ENCODE data around the gene ITPK1.
A peak's percentile ranks its signal among the peaks of the same experiment; 100 is the strongest.

ITPK1 gene

GRCh38 chr14:93103392-93104080, 12.2 kb downstream of the ITPK1 start:
- DNase-seq = peak; percentile 53

DNA sequence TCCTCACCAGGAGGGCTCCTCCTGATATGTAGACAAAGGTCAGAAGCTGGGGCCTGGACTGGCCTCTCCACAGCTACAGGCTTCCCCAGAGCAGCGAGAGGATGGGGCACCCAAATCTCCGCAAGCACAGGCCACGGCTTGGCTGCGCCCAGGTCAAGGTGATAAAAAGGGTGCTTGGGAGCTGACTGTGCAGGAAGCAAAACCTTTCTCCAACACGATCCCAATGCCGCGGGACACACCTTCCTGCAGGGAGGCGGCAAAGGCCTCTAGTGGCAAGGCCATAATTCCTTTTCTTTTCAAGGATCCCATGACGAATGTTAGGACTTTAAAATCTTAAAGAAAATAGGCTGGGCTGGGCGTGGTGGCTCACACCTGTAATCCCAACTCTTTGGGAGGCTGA, 13.6 kb downstream of the ITPK1 start:
- DNase-seq = no peak

GRCh38 chr14:93101181-93101580, 14.5 kb downstream of the ITPK1 start:
- DNase-seq = no peak

DNA sequence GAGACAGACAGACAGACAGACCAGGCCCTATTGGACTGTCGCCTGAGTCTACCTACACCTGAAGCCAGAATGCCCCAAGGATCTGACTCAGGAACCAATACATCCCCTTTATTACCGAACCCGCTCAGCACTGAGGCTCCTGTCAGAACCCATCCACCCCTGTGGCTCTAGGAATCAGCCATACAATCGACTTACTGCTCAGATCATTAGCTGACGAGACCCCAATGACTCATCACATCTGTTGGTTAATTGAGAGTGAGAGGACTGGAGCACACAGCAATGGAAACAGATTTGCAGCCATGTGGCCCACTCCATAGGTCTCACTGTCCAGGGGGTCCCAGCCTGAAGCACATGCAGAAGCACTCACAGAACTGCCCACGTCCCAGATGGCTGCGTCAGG, 15.2 kb downstream of the ITPK1 start:
- DNase-seq = no peak

DNA sequence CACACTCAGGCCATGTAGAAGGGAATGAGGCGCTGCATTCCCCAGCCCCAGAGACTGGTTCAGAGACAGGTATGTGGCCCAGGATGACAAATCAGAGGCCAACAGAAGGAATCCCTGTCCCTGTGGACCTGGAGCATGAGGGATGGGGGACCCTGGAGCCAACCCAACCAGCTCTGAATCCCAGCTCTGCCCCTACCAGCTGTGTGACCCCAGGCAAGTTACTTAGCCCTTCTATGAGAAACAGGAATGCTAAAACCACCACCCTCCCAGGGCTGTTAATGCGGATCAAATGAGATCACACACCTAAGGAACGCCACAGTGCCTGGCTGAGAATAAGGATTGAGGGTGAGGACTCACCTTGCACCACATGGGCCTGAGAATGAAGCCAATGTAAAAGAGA, 15.6 kb downstream of the ITPK1 start:
- no peak for DNase-seq

DNA sequence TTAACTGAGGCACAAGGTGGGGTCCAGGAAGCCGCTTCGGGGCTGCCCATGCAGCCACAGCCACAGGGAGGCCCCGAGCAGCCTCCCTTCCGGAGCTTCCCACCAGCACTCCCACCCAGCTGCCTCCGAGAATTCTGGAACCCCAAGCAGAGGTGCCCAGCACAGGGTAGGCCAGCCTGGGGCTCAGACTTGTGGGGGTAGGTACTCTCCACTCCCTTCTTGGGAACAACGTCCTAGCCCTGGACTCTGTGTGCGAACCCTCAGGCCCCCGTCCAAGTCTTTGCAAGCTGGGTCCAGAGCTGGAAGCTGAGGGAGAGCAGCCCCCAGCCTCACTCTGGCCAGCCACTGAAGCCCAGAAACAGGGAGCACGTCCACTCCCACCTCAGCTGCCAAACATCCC, 16.1 kb downstream of the ITPK1 start:
- DNase-seq = no peak

- no peak for DNase-seq
Observed at GRCh38 chr14:93099196-93099595, 16.5 kb downstream of the ITPK1 start.

DNA sequence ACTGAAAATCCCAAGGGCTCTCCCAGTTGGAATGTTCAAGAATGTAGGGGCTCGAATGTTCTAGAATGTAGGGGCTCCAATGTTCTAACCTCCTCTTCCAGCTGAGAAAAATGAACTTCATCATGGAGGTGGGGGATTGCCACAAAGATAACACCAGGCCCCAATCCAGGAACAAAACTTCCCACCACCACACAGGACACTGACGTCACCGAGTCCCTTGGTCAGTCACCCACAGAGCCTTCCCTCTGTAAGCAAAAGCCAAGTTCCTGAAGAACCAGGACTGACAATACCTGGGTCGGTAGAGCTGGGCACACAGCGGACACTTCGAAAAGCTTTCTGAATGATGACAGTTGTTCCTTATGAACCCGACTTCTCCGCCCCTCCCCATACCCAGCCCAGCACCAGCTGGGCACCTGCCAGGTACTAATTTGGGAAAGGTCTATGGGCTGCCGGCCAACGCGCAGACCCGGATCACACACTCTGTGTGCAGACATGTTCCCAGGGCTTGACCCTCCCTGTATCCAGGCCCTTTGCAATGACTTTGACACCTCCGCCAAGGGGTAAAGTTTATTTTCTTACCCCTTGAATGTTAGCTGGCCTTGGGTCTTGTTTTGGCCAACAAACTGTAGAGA, 18.9 kb downstream of the ITPK1 start:
- DNase-seq = no peak

GRCh38 chr14:93095742-93096510, 19.8 kb downstream of the ITPK1 start:
- no peak for DNase-seq

- no peak for DNase-seq
Observed at GRCh38 chr14:93094121-93094918, 21.4 kb downstream of the ITPK1 start.

- no peak for DNase-seq
Observed at GRCh38 chr14:93092606-93093556, 22.8 kb downstream of the ITPK1 start.

- DNase-seq = no peak
Observed at GRCh38 chr14:93091666-93092065, 24.1 kb downstream of the ITPK1 start.

- no peak for DNase-seq
Observed at GRCh38 chr14:93090826-93091555, 24.7 kb downstream of the ITPK1 start.

DNA sequence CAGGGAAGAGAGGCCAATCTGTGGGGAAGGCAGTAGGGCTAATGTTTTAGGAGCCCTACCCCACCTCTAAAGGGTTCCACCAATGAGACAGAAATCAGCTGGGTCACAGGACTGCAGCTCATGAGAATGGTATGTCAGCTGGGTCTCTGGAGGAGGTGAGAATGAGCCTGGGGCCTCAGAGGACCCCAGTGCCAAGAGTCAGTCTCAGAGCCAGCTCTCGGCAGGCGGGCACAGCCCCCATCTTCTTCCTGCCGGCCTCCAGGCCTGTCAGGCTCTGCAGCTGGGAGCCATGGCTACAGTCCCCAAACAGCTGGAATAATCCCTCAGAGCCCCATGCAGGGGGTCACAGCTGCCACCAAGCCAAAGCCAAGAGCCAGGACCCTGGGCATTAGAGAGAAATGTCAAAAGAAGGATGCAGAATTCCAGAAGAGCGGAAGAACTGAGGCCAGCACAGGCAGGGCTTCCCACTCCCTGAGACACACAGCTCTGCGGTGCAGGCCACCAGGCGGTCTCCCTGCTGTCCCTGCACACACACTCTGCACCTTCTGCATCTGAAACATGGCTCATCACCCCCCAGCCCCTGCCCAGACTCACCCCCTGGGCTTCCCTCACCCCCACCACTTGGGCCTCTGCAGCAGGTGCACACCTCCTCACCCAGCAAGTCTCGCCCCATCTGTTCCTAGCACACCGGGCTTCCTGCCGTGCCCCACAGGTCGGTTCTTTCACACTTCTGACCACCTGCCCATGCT, 26.0 kb downstream of the ITPK1 start:
- DNase-seq = no peak

- DNase-seq = no peak
Observed at GRCh38 chr14:93086441-93087055, 29.2 kb downstream of the ITPK1 start.

DNA sequence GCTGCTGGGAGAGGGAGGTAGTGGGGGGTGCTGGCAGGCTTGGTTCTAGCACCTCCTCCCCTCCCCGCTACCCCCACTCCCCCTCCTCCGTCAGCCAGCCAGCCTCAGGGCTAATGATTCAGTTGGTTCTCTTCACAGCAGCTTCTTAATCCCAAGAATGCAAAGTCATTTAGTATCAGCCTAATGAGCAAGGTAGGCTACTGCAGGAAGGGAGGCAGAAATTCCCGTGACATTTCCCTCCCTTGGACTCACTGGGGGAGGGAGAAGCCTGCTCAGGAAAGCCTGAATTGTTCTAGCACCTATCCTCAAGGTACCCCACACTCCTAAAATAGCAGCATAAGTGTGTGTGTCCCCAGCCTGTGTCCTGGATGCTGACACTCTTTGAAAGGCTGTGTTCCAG, 29.8 kb downstream of the ITPK1 start:
- no peak for DNase-seq

DNA sequence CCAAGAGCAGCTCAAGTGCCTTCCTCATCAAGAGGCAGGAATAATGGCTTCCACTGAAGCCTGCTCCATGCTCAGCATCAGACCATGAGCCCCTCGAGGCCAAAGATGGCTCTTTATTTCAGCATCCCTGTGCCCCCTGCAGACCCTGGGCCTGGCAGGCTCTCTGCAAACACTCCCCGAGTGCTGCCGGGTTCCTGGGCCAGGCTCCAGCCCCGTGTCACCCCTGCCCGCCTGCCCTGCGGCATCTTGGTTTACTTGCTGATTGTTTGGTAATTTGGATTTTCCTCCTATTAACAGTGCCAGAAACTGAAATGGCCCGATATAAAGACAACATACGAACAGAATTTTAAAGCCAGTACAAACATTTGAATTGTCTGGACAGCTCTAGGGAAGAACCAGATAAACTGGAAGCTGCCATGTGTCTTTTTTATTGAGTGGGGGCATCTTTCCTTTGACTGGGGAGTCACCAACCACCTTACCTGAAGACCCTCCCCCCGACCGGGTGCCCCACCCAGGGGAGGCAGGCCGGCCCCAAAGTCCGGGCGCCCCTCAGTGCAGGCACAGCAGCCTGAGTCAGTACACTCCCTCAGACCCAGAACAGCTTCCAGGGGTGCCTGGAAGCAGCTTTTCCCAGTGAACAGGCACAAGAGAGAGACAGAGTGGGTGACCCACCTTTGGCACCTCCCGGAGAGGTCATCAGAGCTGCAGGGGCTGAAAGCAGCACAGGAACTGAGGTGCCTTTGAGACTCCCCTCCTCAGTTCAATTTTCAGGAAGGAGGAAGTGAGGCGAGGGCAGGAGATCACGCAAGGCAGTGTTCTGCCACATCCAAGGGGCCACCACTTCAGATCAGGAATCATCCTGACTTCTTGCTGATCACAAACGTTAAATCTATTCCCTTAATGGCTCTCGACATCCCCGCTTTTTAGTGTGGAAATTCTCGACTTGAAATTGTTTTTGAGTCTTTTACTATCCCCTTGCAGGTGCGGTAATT, 30.6 kb downstream of the ITPK1 start:
- DNase-seq = no peak

GRCh38 chr14:93084402-93084801, 31.3 kb downstream of the ITPK1 start:
- no peak for DNase-seq

- no peak for DNase-seq
Observed at GRCh38 chr14:93083917-93084316, 31.8 kb downstream of the ITPK1 start.
